Stomach (tissue), 9 donors: Measurements from ENCODE around the gene KCNJ5. TPM values are rescaled to one million over a fixed set of nuclear protein-coding genes. Genes with fewer than 3 reads are reported as not detected.

Experiments
- DNase-seq, 2 donors: peaks; one replicate each; pipeline versions ENCODE4 v3.0.0 to v3.0.0-alpha.2; 2013 to 2019
- H3K27ac ChIP-seq, 5 donors: fragments of 200-600 bp in 4 of 5; sonication (generic) in 4 of 5; one replicate each; pipeline ENCODE4 v1.5.1; 2013 to 2019; ENCODE audit warnings: mild to moderate bottlenecking in 1 of 5, moderate library complexity in 1 of 5
- H3K27me3 ChIP-seq, 3 donors: fragments of 200-600 bp; sonication (generic); one replicate each; pipeline ENCODE4 v1.5.1; 2017 to 2019; ENCODE audit warnings: mixed run types in 1 of 3
- H3K36me3 ChIP-seq, 4 donors: fragments of 200-600 bp; sonication (generic); 1 replicate in 3 of 4; 2 replicates in 1 of 4; pipeline ENCODE4 v1.5.1; 2016 to 2019
- H3K4me1 ChIP-seq, 4 donors: fragments of 200-600 bp; sonication (generic); one replicate each; pipeline ENCODE4 v1.5.1; 2016 to 2019
- H3K4me3 ChIP-seq, 4 donors: fragments of 200-600 bp; sonication (generic) in 3 of 4; one replicate each; pipeline ENCODE4 v1.5.1; 2016 to 2019; ENCODE audit warnings: mild to moderate bottlenecking in 1 of 4
- H3K9me3 ChIP-seq, 4 donors: fragments of 200-600 bp; sonication (generic); one replicate each; pipeline ENCODE4 v1.5.1; 2016 to 2019
- EP300 ChIP-seq: sonication (generic); formaldehyde crosslinking; IDR thresholded peaks from one replicate; pipeline ENCODE4 v1.6.1; 2017; ENCODE audit warnings: antibody characterized with exemption
- POLR2A ChIP-seq, 4 donors: fragments of 450-650 bp; IDR thresholded peaks; one replicate each; pipeline ENCODE4 v1.6.1; 2016; ENCODE audit warnings: antibody characterized with exemption in 4 of 4, control low read depth in 2 of 4, mild to moderate bottlenecking in 1 of 4, moderate library complexity in 1 of 4
- POLR2AphosphoS5 ChIP-seq, 3 donors: sonication (generic); formaldehyde crosslinking; IDR thresholded peaks; one replicate each; pipeline ENCODE4 v1.6.1; 2016; ENCODE audit warnings: antibody characterized with exemption in 3 of 3
- WGBS, 5 donors: extraction: QIAGEN DNeasy Blood & Tissue Kit in 3 of 5; methylation state at CpG; one replicate each; pipeline versions ENCODE4 v1.1.5 to v1.1.7; 2013 to 2018; 5-methylcytosine and 5-hydroxymethylcytosine counted together
- intact Hi-C: fragments of 100-400 bp; cut with DNase I; formaldehyde crosslinking; loops from one replicate; pipeline ENCODE4 v1.15.1; 2023; ENCODE audit warnings: low total_unique reads
- polyA plus RNA-seq, 3 donors: library from polyadenylated mRNA; stranded (reverse); fragments of 200-250 nt; gene quantifications; one replicate each; pipeline ENCODE4 v1.2.3, GENCODE V29; 2013
- total RNA-seq, 5 donors: library from RNA; depleted of rRNA; stranded (reverse); fragments of >200 nt; gene quantifications; one replicate each; pipeline versions ENCODE4 v1.1.0 to v1.2.3, GENCODE V29; 2014 to 2016
- TF ChIP-seq, protein P1 (sequence below), 7 experiments: fragments of 450-650 bp in 4 of 7; fragments of 200-600 bp in 3 of 7; sonication (generic) in 3 of 7; IDR thresholded peaks; one replicate each; pipeline ENCODE4 v1.5.1; 2016 to 2019; ENCODE audit warnings: antibody characterized with exemption in 7 of 7, control low read depth in 2 of 7, mild to moderate bottlenecking in 1 of 7
- donor health status: healthy with polysubstance abuse.
- donor health status: Bipolar disorder and iron deficiency.
- donor health status: healthy.

Gene KCNJ5
- total and polyA plus RNA-seq, 8 donors = 0.25 to 1.9 (median 0.83) TPM; not detected in 2

GRCh38 chr11:128853559-128853958 is 37.6 kb upstream of the KCNJ5 start:
- no peak for DNase-seq
- TF ChIP-seq POLR2AphosphoS5 (IDR thresholded peaks at IDR 0.05) (no peak), POLR2A (IDR thresholded peaks at IDR 0.05) (no peak), EP300 (no peak)
- TF ChIP-seq, protein P1, sequence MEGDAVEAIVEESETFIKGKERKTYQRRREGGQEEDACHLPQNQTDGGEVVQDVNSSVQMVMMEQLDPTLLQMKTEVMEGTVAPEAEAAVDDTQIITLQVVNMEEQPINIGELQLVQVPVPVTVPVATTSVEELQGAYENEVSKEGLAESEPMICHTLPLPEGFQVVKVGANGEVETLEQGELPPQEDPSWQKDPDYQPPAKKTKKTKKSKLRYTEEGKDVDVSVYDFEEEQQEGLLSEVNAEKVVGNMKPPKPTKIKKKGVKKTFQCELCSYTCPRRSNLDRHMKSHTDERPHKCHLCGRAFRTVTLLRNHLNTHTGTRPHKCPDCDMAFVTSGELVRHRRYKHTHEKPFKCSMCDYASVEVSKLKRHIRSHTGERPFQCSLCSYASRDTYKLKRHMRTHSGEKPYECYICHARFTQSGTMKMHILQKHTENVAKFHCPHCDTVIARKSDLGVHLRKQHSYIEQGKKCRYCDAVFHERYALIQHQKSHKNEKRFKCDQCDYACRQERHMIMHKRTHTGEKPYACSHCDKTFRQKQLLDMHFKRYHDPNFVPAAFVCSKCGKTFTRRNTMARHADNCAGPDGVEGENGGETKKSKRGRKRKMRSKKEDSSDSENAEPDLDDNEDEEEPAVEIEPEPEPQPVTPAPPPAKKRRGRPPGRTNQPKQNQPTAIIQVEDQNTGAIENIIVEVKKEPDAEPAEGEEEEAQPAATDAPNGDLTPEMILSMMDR (IDR thresholded peaks at IDR 0.05) = no peak
- WGBS, 5 donors = 81 to 93% (median 89%) methylated on average over 6 of the region's 6 CpGs
- Histone ChIP-seq H3K4me1 (no peaks in the 10 kb centered on the region), H3K27me3 (no peaks in the 10 kb centered on the region), H3K9me3 (no peaks in the 10 kb centered on the region), H3K4me3 (no peak overlapping the region), H3K27ac (no peak overlapping the region), H3K36me3 (no peaks in the 10 kb centered on the region)
- intact Hi-C loops = no loop called here

DNA sequence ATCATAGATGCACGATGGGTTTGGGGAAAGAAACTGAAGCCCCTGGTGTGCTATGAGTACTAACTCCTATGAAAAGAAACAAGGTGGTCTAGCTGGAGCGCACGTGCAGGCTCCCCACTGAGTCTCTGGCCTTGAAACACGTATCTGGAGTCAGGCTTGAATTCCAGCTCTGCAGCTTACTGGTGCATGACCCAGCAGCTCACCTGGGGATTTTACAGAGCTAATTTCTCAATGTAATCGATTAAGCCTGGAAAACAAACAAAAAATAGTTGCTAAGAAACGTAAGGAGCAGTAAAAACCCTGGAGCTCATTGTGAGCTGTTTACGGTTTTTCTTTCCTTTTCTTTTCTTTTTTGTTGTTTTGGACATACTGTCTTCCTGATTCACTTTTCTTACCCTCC is 36.3 kb upstream of the KCNJ5 start:
- intact Hi-C loops = no loop called here
- no peaks in the 10 kb centered on the region for H3K9me3 ChIP-seq
- TF ChIP-seq POLR2A (IDR thresholded peaks at IDR 0.05) = no peak
- TF ChIP-seq POLR2AphosphoS5 (IDR thresholded peaks at IDR 0.05) = no peak
- TF ChIP-seq, protein P1 (IDR thresholded peaks at IDR 0.05) = no peak
- no peak for TF ChIP-seq EP300
- H3K27ac ChIP-seq = no peak overlapping the region
- 73 to 78% (median 77%) methylated on average over 7 of the region's 7 CpGs for WGBS, 5 donors
- peaks cover 0 to 4% (median 4%) of the 10 kb centered on the region in 4 donors for H3K4me1 ChIP-seq
- no peaks in the 10 kb centered on the region for H3K36me3 ChIP-seq
- no peak for DNase-seq
- H3K27me3 ChIP-seq = no peaks in the 10 kb centered on the region
- no peak overlapping the region for H3K4me3 ChIP-seq

DNA sequence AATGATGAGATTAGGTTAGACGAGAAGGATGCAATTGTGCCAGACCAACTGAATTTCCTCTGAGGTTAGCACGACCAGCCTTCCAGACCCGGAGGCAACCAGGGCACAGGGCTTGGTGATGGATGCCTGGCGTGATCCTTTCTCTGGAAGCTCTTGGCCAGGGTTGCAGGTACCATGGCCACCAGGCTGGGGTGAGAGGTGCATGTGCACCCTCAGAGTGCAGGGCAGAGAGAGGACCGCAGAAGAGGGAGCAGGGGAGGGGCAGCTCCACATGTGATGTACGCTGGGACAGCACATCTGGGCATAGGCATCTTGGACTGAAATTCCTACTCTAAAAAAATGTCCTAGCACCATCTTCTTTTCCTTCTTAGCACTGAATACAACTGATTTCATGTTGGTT is 34.9 kb upstream of the KCNJ5 start:
- TF ChIP-seq POLR2AphosphoS5 (IDR thresholded peaks at IDR 0.05) (no peak), POLR2A (IDR thresholded peaks at IDR 0.05) (no peak)
- TF ChIP-seq, protein P1 (IDR thresholded peaks at IDR 0.05) = no peak
- no peak for DNase-seq
- Histone ChIP-seq H3K4me1 (peaks cover 0 to 9% (median 7%) of the 10 kb centered on the region in 4 donors), H3K36me3 (no peaks in the 10 kb centered on the region), H3K9me3 (no peaks in the 10 kb centered on the region), H3K4me3 (no peak overlapping the region), H3K27ac (no peak overlapping the region), H3K27me3 (no peaks in the 10 kb centered on the region)
- intact Hi-C loops = no loop called here
- WGBS, 5 donors = 89 to 94% (median 91%) methylated on average over 6 of the region's 6 CpGs

GRCh38 chr11:128857341-128857740 is 33.8 kb upstream of the KCNJ5 start:
- 77 to 93% (median 87%) methylated on average over 2 of the region's 2 CpGs for WGBS, 5 donors
- no peaks in the 10 kb centered on the region for H3K36me3 ChIP-seq
- intact Hi-C loops = no loop called here
- TF ChIP-seq POLR2AphosphoS5 (IDR thresholded peaks at IDR 0.05) (no peak), EP300 (no peak), POLR2A (IDR thresholded peaks at IDR 0.05) (no peak)
- TF ChIP-seq, protein P1 (IDR thresholded peaks at IDR 0.05) = no peak
- H3K27me3 ChIP-seq = no peaks in the 10 kb centered on the region
- no peak overlapping the region for H3K27ac ChIP-seq
- peaks cover 0 to 9% (median 7%) of the 10 kb centered on the region in 4 donors for H3K4me1 ChIP-seq
- H3K9me3 ChIP-seq = no peaks in the 10 kb centered on the region
- no peak for DNase-seq
- H3K4me3 ChIP-seq = no peak overlapping the region
